Body of pancreas (tissue), 4 donors: Measurements from ENCODE around the gene KIF5A. TPM values are rescaled to one million over a fixed set of nuclear protein-coding genes. Genes with fewer than 3 reads are reported as not detected.

Source experiments
- ATAC-seq: fragments of 150-250 bp; one replicate; pipeline ENCODE4 v1.9.1; 2016
- DNase-seq, 4 donors: peaks; one replicate each; pipeline ENCODE4 v3.0.0-alpha.2; 2019
- H3K27ac ChIP-seq, 4 donors: fragments of 200-600 bp; sonication (generic); 1 replicate in 3 of 4; 2 replicates in 1 of 4; pipeline versions ENCODE4 v1.5.1 to v1.6.1; 2016 to 2019; ENCODE audit warnings: mild to moderate bottlenecking in 1 of 4, mixed read lengths in 1 of 4, moderate library complexity in 1 of 4
- H3K27me3 ChIP-seq, 2 donors: fragments of 200-600 bp; sonication (generic); one replicate each; pipeline ENCODE4 v1.6.0; 2016; ENCODE audit warnings: mild to moderate bottlenecking in 1 of 2
- H3K36me3 ChIP-seq, 2 donors: fragments of 200-600 bp; sonication (generic); replicated peaks in 1 of 2; 2 replicates each; pipeline ENCODE4 v1.5.1; 2016; ENCODE audit warnings: low read depth in 2 of 2; ENCODE audit not compliant: insufficient read depth in 1 of 2
- H3K4me1 ChIP-seq: fragments of 200-600 bp; sonication (generic); one replicate; pipeline ENCODE4 v1.6.0; 2016
- H3K4me3 ChIP-seq, 2 donors: fragments of 200-600 bp; sonication (generic); 1 replicate in 1 of 2; 2 replicates in 1 of 2; pipeline ENCODE4 v1.5.1; 2016 to 2019
- H3K9me3 ChIP-seq, 3 donors: fragments of 200-600 bp; sonication (generic); 1 replicate in 2 of 3; 2 replicates in 1 of 3; pipeline ENCODE4 v1.5.1; 2016
- CTCF ChIP-seq, 7 experiments: fragments of 450-650 bp in 4 of 7; fragments of 200-600 bp in 3 of 7; sonication (generic) in 3 of 7; IDR thresholded peaks; one replicate each; pipeline ENCODE4 v1.5.1; 2016 to 2019; ENCODE audit warnings: antibody characterized with exemption in 7 of 7
- POLR2A ChIP-seq, 3 donors: fragments of 450-650 bp; IDR thresholded peaks; one replicate each; pipeline ENCODE4 v1.6.1; 2016; ENCODE audit warnings: antibody characterized with exemption in 3 of 3, mild to moderate bottlenecking in 2 of 3
- WGBS, 2 donors: methylation state at CpG; one replicate each; pipeline ENCODE4 v1.1.5; 2017; 5-methylcytosine and 5-hydroxymethylcytosine counted together
- intact Hi-C: fragments of 100-400 bp; cut with DNase I; formaldehyde crosslinking; loops from one replicate; pipeline ENCODE4 v1.15.1; 2023
- total RNA-seq, 2 donors: library from RNA; depleted of rRNA; stranded (reverse); fragments of >200 nt; gene quantifications; one replicate each; pipeline ENCODE4 v1.1.0, GENCODE V29; 2016

The KIF5A gene
- total RNA-seq, 2 donors from 2014 or later, result 0.33 to 1.3 TPM

GRCh38 chr12:57514720-57515407, 35.0 kb upstream of the KIF5A start:
- no peak overlapping the region for H3K4me3 ChIP-seq
- H3K27me3 ChIP-seq, result no peaks in the 10 kb centered on the region
- DNase-seq (no peak), ATAC-seq (no peak)
- no peak for TF ChIP-seq CTCF (IDR thresholded peaks at IDR 0.05)
- TF ChIP-seq POLR2A (IDR thresholded peaks at IDR 0.05), result no peak
- H3K27ac ChIP-seq, result peak overlapping the region in 3 of 4 donors; percentile 19 to 41 (median 34)
- intact Hi-C loops, result no loop called here
- WGBS, 2 donors, result 66 to 67% methylated on average over 9 of the region's 9 CpGs
- peaks cover 49% of the 10 kb centered on the region for H3K4me1 ChIP-seq
- H3K9me3 ChIP-seq, result no peaks in the 10 kb centered on the region
- H3K36me3 ChIP-seq, result peaks cover 4 to 25% of the 10 kb centered on the region in 2 donors

DNA sequence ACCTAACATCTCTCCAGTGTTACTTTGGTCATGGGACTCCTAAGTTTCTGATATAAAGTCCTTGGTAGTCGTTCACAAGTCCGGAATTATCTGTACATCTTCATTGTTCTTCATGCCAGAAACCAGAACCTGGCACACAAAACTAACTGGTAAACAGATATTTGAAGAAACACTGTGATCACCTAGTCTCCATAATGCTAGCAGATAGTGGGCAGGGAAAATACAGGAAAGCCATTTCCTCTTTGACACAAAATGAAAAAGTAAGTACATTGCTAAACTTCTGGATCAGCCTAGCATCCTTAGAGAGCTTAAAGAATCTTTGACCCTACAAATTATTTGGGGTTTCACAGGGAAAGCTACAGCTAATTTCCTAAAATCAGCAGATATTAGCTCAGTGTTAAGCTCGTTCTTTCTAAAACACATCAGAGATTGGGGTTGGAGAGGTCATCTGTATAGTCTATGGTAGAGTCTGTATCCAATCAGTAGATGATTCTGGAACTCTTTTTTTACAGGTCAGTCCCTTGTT, 34.4 kb upstream of the KIF5A start:
- 30 to 50% methylated on average over 3 of the region's 3 CpGs for WGBS, 2 donors
- H3K36me3 ChIP-seq, result peaks cover 4 to 24% of the 10 kb centered on the region in 2 donors

DNA sequence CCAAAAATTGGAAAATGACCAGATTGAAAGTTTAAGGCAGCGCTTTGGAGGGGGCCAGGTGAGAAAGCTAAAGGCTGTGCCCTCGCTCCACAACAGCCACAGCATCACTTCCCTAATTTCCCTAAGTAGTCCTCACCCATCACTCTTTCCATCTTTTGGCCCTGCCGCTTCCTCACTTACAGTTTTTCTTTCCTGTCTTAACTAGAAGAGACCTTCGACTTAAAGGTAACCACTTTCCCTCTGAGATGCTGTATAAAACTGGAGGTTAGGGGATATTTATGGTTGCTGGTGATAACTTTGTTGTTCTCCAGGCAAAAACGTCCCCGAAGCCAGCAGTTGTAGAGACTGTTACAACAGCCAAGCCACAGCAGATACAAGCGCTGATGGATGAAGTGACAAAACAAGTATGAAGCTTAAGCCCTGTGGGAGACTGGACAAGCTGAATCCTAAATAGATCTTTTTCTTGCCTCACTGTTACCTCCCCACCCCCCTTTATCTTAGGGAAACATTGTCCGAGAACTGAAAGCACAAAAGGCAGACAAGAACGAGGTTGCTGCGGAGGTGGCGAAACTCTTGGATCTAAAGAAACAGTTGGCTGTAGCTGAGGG, 33.8 kb upstream of the KIF5A start:
- H3K4me1 ChIP-seq, result peaks cover 52% of the 10 kb centered on the region
- no peaks in the 10 kb centered on the region for H3K9me3 ChIP-seq
- no peak for TF ChIP-seq POLR2A (IDR thresholded peaks at IDR 0.05)
- TF ChIP-seq CTCF (IDR thresholded peaks at IDR 0.05), result no peak
- peaks cover 4 to 22% of the 10 kb centered on the region in 2 donors for H3K36me3 ChIP-seq
- no peaks in the 10 kb centered on the region for H3K27me3 ChIP-seq
- H3K4me3 ChIP-seq, result no peak overlapping the region
- DNase-seq, result no peak
- ATAC-seq, result no peak
- intact Hi-C loops, result no loop called here
- WGBS, 2 donors, result 66 to 69% methylated on average over 11 of the region's 11 CpGs
- H3K27ac ChIP-seq, result peak overlapping the region in 1 of 4 donors; percentile 46

More for the DNA sequence above, 34.4 kb upstream of the KIF5A start:
- intact Hi-C loops, result no loop called here
- Histone ChIP-seq H3K4me1 (peaks cover 49% of the 10 kb centered on the region), H3K27me3 (no peaks in the 10 kb centered on the region), H3K9me3 (no peaks in the 10 kb centered on the region), H3K27ac (peak overlapping the region in 2 of 4 donors; percentile 19 to 34), H3K4me3 (no peak overlapping the region)
- no peak for TF ChIP-seq CTCF (IDR thresholded peaks at IDR 0.05)
- TF ChIP-seq POLR2A (IDR thresholded peaks at IDR 0.05), result no peak
- ATAC-seq (no peak), DNase-seq (no peak)

DNA sequence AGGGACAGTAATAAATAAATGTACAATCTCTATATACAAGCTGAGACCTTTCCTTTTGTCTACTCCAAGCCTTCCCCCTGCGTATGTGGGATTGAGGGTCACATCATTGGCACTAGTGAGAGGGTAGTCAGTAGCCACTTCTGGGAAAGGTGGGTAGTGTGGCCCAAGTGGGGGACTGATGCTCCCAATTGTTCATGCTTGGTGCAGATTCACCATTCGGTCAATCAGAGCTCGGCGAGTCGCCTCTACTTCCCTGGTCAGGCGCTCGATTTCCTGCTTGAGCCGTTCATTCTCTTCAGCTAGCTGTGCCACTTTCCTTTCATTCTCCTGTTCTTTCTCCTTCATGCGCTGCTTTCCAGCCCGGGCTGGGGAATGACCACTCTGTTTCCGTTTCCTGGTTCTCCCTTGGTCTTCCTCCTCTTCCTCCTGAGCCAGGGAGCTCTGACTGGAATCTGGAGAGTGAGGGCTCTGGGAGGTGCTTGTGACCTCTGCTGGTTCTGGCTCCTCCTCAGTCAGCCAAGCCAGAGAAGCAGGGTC, 33.2 kb upstream of the KIF5A start:
- Histone ChIP-seq H3K27me3 (no peaks in the 10 kb centered on the region), H3K9me3 (no peaks in the 10 kb centered on the region), H3K4me1 (peaks cover 58% of the 10 kb centered on the region), H3K36me3 (peaks cover 4 to 22% of the 10 kb centered on the region in 2 donors), H3K27ac (peak overlapping the region in 3 of 4 donors; percentile 3 to 98 (median 46)), H3K4me3 (no peak overlapping the region)
- intact Hi-C loops, result no loop called here
- TF ChIP-seq POLR2A (IDR thresholded peaks at IDR 0.05) (no peak), CTCF (IDR thresholded peaks at IDR 0.05) (no peak)
- DNase-seq, result no peak
- WGBS, 2 donors, result 81 to 86% methylated on average over 11 of the region's 11 CpGs
- ATAC-seq, result no peak
